ENCODE data around the gene TIGD6. TPM values are rescaled to one million over a fixed set of nuclear protein-coding genes. Genes with fewer than 3 reads are reported as not detected.

Gene TIGD6
- total and polyA plus RNA-seq, 12 donors, result 2.1 to 4.2 (median 2.8) TPM

GRCh38 chr5:149990518-149991376 lies 9.7 kb downstream of the TIGD6 start:
- intact Hi-C loops (cut with DNase I), result loop anchor here (1.0 to 10.0 kb wide), 12 partner anchors 138 to 358 kb away; no protein-coding TSS in a partner anchor
- peak; percentile 42 to 74 for DNase-seq

GRCh38 chr5:149988126-149988525 lies 12.3 kb downstream of the TIGD6 start:
- Histone ChIP-seq H3K9me3 (no peaks in the 10 kb centered on the region), H3K27ac (no peak overlapping the region), H3K36me3 (peaks cover 0 to 11% (median 0%) of the 10 kb centered on the region in 9 donors), H3K4me1 (peaks cover 0 to 5% (median 0%) of the 10 kb centered on the region in 9 donors), H3K27me3 (no peaks in the 10 kb centered on the region), H3K4me3 (no peak overlapping the region)
- intact Hi-C loops (cut with DNase I), result loop anchor here in 5 of 10 donors (5.0 to 10.0 kb wide), 3 partner anchors 136 to 351 kb away; no protein-coding TSS in a partner anchor
- TF ChIP-seq CTCF (IDR thresholded peaks at IDR 0.05), result no peak
- ATAC-seq (no peak), DNase-seq (no peak)
- 93% methylated on average over 5 of the region's 5 CpGs for WGBS, 2 donors

More at GRCh38 chr5:149990518-149991376, 9.7 kb downstream of the TIGD6 start:
- peak; percentile 58 to 89 (median 77) for ATAC-seq
- peaks cover 0 to 20% (median 4%) of the 10 kb centered on the region in 9 donors for H3K36me3 ChIP-seq
- WGBS, 2 donors, result 68% methylated on average over 4 of the region's 4 CpGs
- H3K9me3 ChIP-seq, result no peaks in the 10 kb centered on the region
- peak; percentile 79 to 94 (median 91) for TF ChIP-seq CTCF (IDR thresholded peaks at IDR 0.05)
- no peak overlapping the region for H3K4me3 ChIP-seq
- no peaks in the 10 kb centered on the region for H3K27me3 ChIP-seq
- H3K4me1 ChIP-seq, result peaks cover 0 to 12% (median 0%) of the 10 kb centered on the region in 9 donors
- no peak overlapping the region for H3K27ac ChIP-seq

GRCh38 chr5:149982505-149982904 lies 17.9 kb downstream of the TIGD6 start:
- intact Hi-C loops (cut with DNase I), result loop anchor here in 2 of 10 donors (10.0 kb wide), 1 partner anchor 148 kb away; no protein-coding TSS in a partner anchor
- DNase-seq (no peak), ATAC-seq (no peak)
- H3K4me3 ChIP-seq, result no peak overlapping the region
- no peaks in the 10 kb centered on the region for H3K4me1 ChIP-seq
- no peak overlapping the region for H3K27ac ChIP-seq
- TF ChIP-seq CTCF (IDR thresholded peaks at IDR 0.05), result no peak
- no peaks in the 10 kb centered on the region for H3K9me3 ChIP-seq
- H3K27me3 ChIP-seq, result no peaks in the 10 kb centered on the region
- peaks cover 0 to 63% (median 12%) of the 10 kb centered on the region in 9 donors for H3K36me3 ChIP-seq

- no peak for DNase-seq
Observed at GRCh38 chr5:149981206-149981605, 19.2 kb downstream of the TIGD6 start.

More at GRCh38 chr5:149981206-149981605, 19.2 kb downstream of the TIGD6 start:
- H3K27ac ChIP-seq, result no peak overlapping the region
- H3K9me3 ChIP-seq, result no peaks in the 10 kb centered on the region
- no peak overlapping the region for H3K4me3 ChIP-seq
- TF ChIP-seq CTCF (IDR thresholded peaks at IDR 0.05), result no peak
- peaks cover 0 to 64% (median 12%) of the 10 kb centered on the region in 9 donors for H3K36me3 ChIP-seq
- H3K4me1 ChIP-seq, result no peaks in the 10 kb centered on the region
- WGBS, 2 donors, result 89 to 92% methylated on average over 3 of the region's 3 CpGs
- ATAC-seq, result no peak
- intact Hi-C loops (cut with DNase I), result loop anchor here in 2 of 10 donors (10.0 kb wide), 1 partner anchor 146 kb away; no protein-coding TSS in a partner anchor
- no peaks in the 10 kb centered on the region for H3K27me3 ChIP-seq

All from heart right ventricle (tissue), 16 donors.